ENCODE measurements around the gene TENT4A. TPM values are rescaled to one million over a fixed set of nuclear protein-coding genes. Genes with fewer than 3 reads are reported as not detected.
A peak's percentile ranks its signal among the peaks of the same experiment; 100 is the strongest.

The TENT4A gene
- total RNA-seq, 1 experiment from 2014 or later = 5.5 TPM

DNA sequence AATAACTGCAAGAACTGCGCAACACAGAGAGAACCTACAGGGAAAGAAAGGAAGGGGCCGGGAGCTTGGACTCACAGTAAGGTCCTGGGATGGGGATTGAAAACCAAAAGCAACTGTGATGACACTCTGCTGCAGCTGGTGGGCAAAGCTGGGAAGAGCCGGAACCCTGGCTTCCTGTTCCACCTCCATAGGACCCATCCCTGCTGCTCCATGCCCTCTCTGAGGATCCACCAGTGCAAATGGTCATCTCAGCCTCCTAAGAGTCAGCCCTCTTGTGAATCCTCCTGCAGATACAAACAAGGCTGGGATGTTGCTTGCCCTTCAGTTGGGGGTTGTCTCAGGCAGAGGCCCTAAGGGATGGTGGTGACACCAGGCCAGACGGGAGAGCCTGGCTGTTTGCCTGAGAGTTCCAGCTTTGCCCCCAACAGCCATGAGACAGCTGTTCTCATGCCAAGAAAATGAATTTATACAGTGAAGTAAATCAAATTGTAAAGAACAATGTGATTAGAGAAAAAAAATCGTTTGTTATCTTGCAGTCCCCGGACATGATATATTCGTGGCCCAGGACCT lies 90.8 kb downstream of the TENT4A start:
- DNase-seq (ENCODE audit: low read depth) = peak; percentile 31

DNA sequence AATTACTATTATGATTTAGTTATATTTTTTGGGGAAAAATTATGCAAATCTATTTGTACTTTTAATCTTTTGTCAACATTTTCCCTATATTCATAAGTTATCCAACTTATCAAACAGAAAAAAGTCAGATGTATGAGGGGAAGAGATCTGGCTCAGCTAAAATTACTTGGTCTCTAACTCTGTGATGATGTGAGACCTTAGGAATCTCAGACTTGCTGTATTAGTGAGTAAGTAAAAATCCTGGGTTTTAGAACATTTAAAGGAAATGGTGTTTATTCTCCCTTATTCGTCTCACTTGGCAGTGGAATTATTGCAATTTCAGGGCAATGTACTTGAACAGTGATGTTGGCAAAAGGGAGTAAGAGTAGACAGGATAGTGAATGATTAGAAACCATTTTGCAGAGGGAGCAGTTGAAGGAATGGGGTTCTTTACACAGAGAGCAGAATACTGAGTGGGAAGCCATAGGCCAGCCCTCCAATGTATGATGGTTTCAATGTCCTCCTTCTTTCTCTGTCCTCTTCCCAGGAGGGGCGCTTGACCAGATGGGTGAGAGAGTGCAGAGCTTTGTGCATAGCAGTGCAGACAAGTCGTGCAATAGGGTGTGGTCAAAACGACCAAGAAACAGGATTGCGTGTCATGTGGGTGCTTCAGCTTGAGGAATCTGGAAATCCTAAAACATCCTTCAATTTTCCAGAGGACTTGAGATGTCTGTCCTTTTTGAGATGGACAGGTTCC lies 91.7 kb downstream of the TENT4A start:
- DNase-seq (ENCODE audit: low read depth) = no peak

DNA sequence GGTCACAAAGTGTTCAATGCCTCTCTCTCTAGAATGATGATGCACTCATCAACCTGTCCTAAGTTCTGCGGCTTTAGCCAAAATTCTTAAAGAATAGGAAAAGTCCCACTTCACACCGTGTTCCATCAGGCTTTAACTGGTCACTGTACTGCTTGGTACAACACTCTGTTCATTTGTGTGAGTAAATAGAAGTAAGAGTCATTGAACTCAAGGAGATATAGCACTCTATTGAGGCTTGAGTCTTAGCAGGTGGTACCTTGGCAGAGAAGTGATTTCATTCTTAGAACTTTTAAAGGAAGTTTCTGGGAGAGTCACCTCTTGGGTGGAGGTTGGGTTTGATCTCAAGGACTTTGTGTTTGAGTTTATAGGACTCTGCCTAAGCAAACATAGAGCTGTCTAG lies 92.6 kb downstream of the TENT4A start:
- no peak for DNase-seq (ENCODE audit: low read depth)

Other genes with a start within 250 kb of the TENT4A start
- 19.3 and 20.6 TPM in 2 replicates for gene NSUN2, start 80.4 kb upstream of the TENT4A start, total RNA-seq (2014; rRNA removed; shearing (Covaris generic))
- gene SRD5A1, start 80.0 kb upstream of the TENT4A start, total RNA-seq (2014; rRNA removed; shearing (Covaris generic)) = 22.5 and 23.4 TPM in 2 replicates